Hepatic stellate cell (primary cell): Measurements from ENCODE around the gene PPP1R15B.
A peak's percentile ranks its signal among the peaks of the same experiment; 100 is the strongest.

Experiments used
- DNase-seq: peaks from one replicate; pipeline ENCODE4 v3.0.0; 2011; ENCODE audit warnings: low spot score

PPP1R15B gene

GRCh38 chr1:204411451-204412204, at the start of gene PPP1R15B:
Gene PPP1R15B, minus strand, starts transcription at chr1:204411817. Its CDS starts 406 bp downstream, at chr1:204411411.
- peak; percentile 96 for DNase-seq

- no peak for DNase-seq
Measured at GRCh38 chr1:204460346-204460745, 48.7 kb upstream of the PPP1R15B start.

- no peak for DNase-seq
Measured at GRCh38 chr1:204459706-204460105, 48.1 kb upstream of the PPP1R15B start.

- DNase-seq, result no peak
Measured at GRCh38 chr1:204457666-204458065, 46.0 kb upstream of the PPP1R15B start.

- no peak for DNase-seq
Measured at GRCh38 chr1:204456826-204457442, 45.3 kb upstream of the PPP1R15B start.

GRCh38 chr1:204455831-204456145, 44.2 kb upstream of the PPP1R15B start:
- no peak for DNase-seq

- no peak for DNase-seq
Measured at GRCh38 chr1:204455063-204455830, 43.6 kb upstream of the PPP1R15B start.

- no peak for DNase-seq
Measured at GRCh38 chr1:204454476-204454875, 42.9 kb upstream of the PPP1R15B start.

GRCh38 chr1:204453141-204453772, 41.6 kb upstream of the PPP1R15B start:
- no peak for DNase-seq

GRCh38 chr1:204451352-204452124, 39.9 kb upstream of the PPP1R15B start:
- DNase-seq, result no peak

- DNase-seq, result no peak
Measured at GRCh38 chr1:204450461-204451257, 39.0 kb upstream of the PPP1R15B start.

GRCh38 chr1:204449678-204450280, 38.2 kb upstream of the PPP1R15B start:
- no peak for DNase-seq

- DNase-seq, result no peak
Measured at GRCh38 chr1:204448991-204449677, 37.5 kb upstream of the PPP1R15B start.

- DNase-seq, result no peak
Measured at GRCh38 chr1:204448344-204448964, 36.8 kb upstream of the PPP1R15B start.

- DNase-seq, result no peak
Measured at GRCh38 chr1:204447736-204448135, 36.1 kb upstream of the PPP1R15B start.

GRCh38 chr1:204447190-204447589, 35.6 kb upstream of the PPP1R15B start:
- DNase-seq, result no peak

GRCh38 chr1:204446413-204447111, 34.9 kb upstream of the PPP1R15B start:
- DNase-seq, result peak; percentile 80

- DNase-seq, result no peak
Measured at GRCh38 chr1:204445860-204446412, 34.3 kb upstream of the PPP1R15B start.
